Stimulated activated CD4-positive, alpha-beta T cell treated with anti-CD3 and anti-CD28 coated beads, TNF-alpha, amount 100 ng/mL, for 4 hours (primary cell): ENCODE data around the gene STIL.
"Not testable (repeated sequence)": the region's sequence is repeated elsewhere in the genome, so short reads cannot be mapped to it uniquely, and the experiment has no call there.

Source experiments
- DNase-seq, 3 experiments: peaks; one replicate each; pipeline ENCODE4 v3.0.0-alpha.2; 2020; ENCODE audit warnings: low read depth in 3 of 3

STIL gene

GRCh38 chr1:47319968-47320367, 6.0 kb upstream of the STIL start:
- DNase-seq: not testable (repeated sequence)

GRCh38 chr1:47317841-47318240, 3.9 kb upstream of the STIL start:
- no peak for DNase-seq

GRCh38 chr1:47309427-47309826, 4.5 kb downstream of the STIL start:
- DNase-seq: no peak

- DNase-seq: no peak
Measured at GRCh38 chr1:47302472-47302871, 11.5 kb downstream of the STIL start.

- DNase-seq: no peak
Measured at GRCh38 chr1:47298025-47298699, 15.8 kb downstream of the STIL start.

- no peak for DNase-seq
Measured at GRCh38 chr1:47295579-47295978, 18.4 kb downstream of the STIL start.

- DNase-seq: not testable (repeated sequence)
Measured at GRCh38 chr1:47294863-47295262, 19.1 kb downstream of the STIL start.

GRCh38 chr1:47288116-47288515, 25.8 kb downstream of the STIL start:
- not testable (repeated sequence) for DNase-seq

- no peak for DNase-seq
Measured at GRCh38 chr1:47280142-47280541, 33.8 kb downstream of the STIL start.

- DNase-seq: no peak
Measured at GRCh38 chr1:47276850-47277249, 37.1 kb downstream of the STIL start.

- DNase-seq: not testable (repeated sequence)
Measured at GRCh38 chr1:47275811-47276210, 38.1 kb downstream of the STIL start.

- DNase-seq: not testable (repeated sequence)
Measured at GRCh38 chr1:47265529-47265928, 48.4 kb downstream of the STIL start.

GRCh38 chr1:47262787-47263413, 51.0 kb downstream of the STIL start:
- no peak for DNase-seq

GRCh38 chr1:47257224-47257623, 56.7 kb downstream of the STIL start:
- DNase-seq: no peak

- DNase-seq: no peak
Measured at GRCh38 chr1:47252795-47253194, 61.2 kb downstream of the STIL start.

- DNase-seq: no peak
Measured at GRCh38 chr1:47252369-47252768, 61.6 kb downstream of the STIL start.

GRCh38 chr1:47249755-47250154, 64.2 kb downstream of the STIL start:
- no peak for DNase-seq

GRCh38 chr1:47244339-47244862, 69.5 kb downstream of the STIL start:
- DNase-seq: no peak

- no peak for DNase-seq
Measured at GRCh38 chr1:47243910-47244309, 70.0 kb downstream of the STIL start.

GRCh38 chr1:47241114-47242113, 72.5 kb downstream of the STIL start:
- DNase-seq: no peak

GRCh38 chr1:47238935-47239592, 74.9 kb downstream of the STIL start:
- no peak for DNase-seq

- DNase-seq: no peak
Measured at GRCh38 chr1:47235806-47236205, 78.1 kb downstream of the STIL start.
